GM23338 (cell line): ENCODE results near the gene PRKCH. TPM values are rescaled to one million over a fixed set of nuclear protein-coding genes. Genes with fewer than 3 reads are reported as not detected.

Experiments used
- ATAC-seq: fragments of 200-7000 bp; cut with Tn5 transposase; 3 replicates; pipeline ENCODE4 v1.9.1; 2020
- DNase-seq: peaks from one replicate; pipeline ENCODE4 v3.0.0-alpha.2; 2015; ENCODE audit warnings: low spot score
- H2AFZ ChIP-seq: fragments of 200-600 bp; sonication (generic); 2 replicates; pipeline ENCODE4 v1.8.0; 2016; ENCODE audit warnings: antibody characterized with exemption, mild to moderate bottlenecking, moderate library complexity
- H3F3A ChIP-seq: fragments of 200-600 bp; sonication (generic); replicated peaks from 2 replicates; pipeline ENCODE4 v1.8.0; 2017; ENCODE audit warnings: antibody characterized with exemption, mixed run types, low read depth
- H3K27ac ChIP-seq: fragments of 200-600 bp; sonication (generic); 2 replicates; pipeline ENCODE4 v1.6.1; 2016; ENCODE audit warnings: low read depth
- H3K27me3 ChIP-seq: fragments of 200-600 bp; sonication (generic); 2 replicates; pipeline ENCODE4 v1.8.0; 2016; ENCODE audit warnings: mild to moderate bottlenecking, mixed run types, moderate library complexity; ENCODE audit not compliant: insufficient read depth
- H3K36me3 ChIP-seq: fragments of 200-600 bp; sonication (generic); 2 replicates; pipeline ENCODE4 v1.8.0; 2016; ENCODE audit warnings: mild to moderate bottlenecking; ENCODE audit not compliant: insufficient read depth
- H3K4me1 ChIP-seq: fragments of 200-600 bp; sonication (generic); 2 replicates; pipeline ENCODE4 v1.8.0; 2016; ENCODE audit warnings: mild to moderate bottlenecking, moderate library complexity; ENCODE audit not compliant: insufficient read depth
- H3K4me2 ChIP-seq: fragments of 200-600 bp; sonication (generic); 2 replicates; pipeline ENCODE4 v1.7.1; 2017; ENCODE audit warnings: mixed run types
- H3K4me3 ChIP-seq: fragments of 200-600 bp; sonication (generic); 2 replicates; pipeline ENCODE4 v1.6.1; 2016; ENCODE audit warnings: mixed run types
- H3K79me2 ChIP-seq: fragments of 200-600 bp; sonication (generic); replicated peaks from 2 replicates; pipeline ENCODE4 v1.8.0; 2017; ENCODE audit warnings: mild to moderate bottlenecking; ENCODE audit not compliant: insufficient read depth
- H3K9me2 ChIP-seq: fragments of 200-600 bp; sonication (generic); 2 replicates; pipeline ENCODE4 v1.8.0; 2017; ENCODE audit not compliant: insufficient read depth
- H4K20me1 ChIP-seq: fragments of 200-600 bp; sonication (generic); replicated peaks from 2 replicates; pipeline ENCODE4 v1.8.0; 2017; ENCODE audit warnings: mild to moderate bottlenecking; ENCODE audit not compliant: insufficient read depth
- H3K27ac Mint-ChIP-seq: 2 replicates; pipeline ENCODE4 v1.8.0; 2020; ENCODE audit warnings: inconsistent platforms, mild to moderate bottlenecking, moderate library complexity, mixed read lengths
- H3K27me3 Mint-ChIP-seq: 3 replicates; pipeline ENCODE4 v1.8.0; 2022; ENCODE audit warnings: low read depth, mild to moderate bottlenecking, moderate library complexity, mixed read lengths, inconsistent platforms; ENCODE audit not compliant: insufficient read depth, poor library complexity
- H3K36me3 Mint-ChIP-seq: 3 replicates; pipeline ENCODE4 v1.8.0; 2021; ENCODE audit warnings: low read depth, mild to moderate bottlenecking, inconsistent platforms, moderate library complexity, mixed read lengths
- H3K4me1 Mint-ChIP-seq: 3 replicates; pipeline ENCODE4 v1.8.0; 2020; ENCODE audit warnings: mild to moderate bottlenecking, inconsistent platforms, mixed read lengths
- H3K4me3 Mint-ChIP-seq: 3 replicates; pipeline ENCODE4 v1.8.0; 2021; ENCODE audit warnings: moderate library complexity, mild to moderate bottlenecking, inconsistent platforms, mixed read lengths
- H3K9me3 Mint-ChIP-seq: 3 replicates; pipeline ENCODE4 v1.8.0; 2020; ENCODE audit warnings: moderate library complexity, mild to moderate bottlenecking, inconsistent platforms, mixed read lengths
- CREB1 ChIP-seq: fragments of 250-450 bp; sonication (Bioruptor Pico); IDR thresholded peaks from 2 replicates; pipeline ENCODE4 v1.5.0; 2020; ENCODE audit warnings: low read depth, mild to moderate bottlenecking, moderate library complexity
- EZH2phosphoT487 ChIP-seq: fragments of 200-600 bp; sonication (generic); IDR thresholded peaks from one replicate; pipeline ENCODE4 v1.8.1; 2018; ENCODE audit warnings: antibody characterized with exemption; ENCODE audit not compliant: unreplicated experiment
- NANOG ChIP-seq: IDR thresholded peaks from 2 replicates; pipeline ENCODE4 v1.6.1; 2016; ENCODE audit warnings: antibody characterized with exemption, borderline replicate concordance
- POLR2AphosphoS5 ChIP-seq: IDR thresholded peaks from 2 replicates; pipeline ENCODE4 v1.6.1; 2016; ENCODE audit warnings: antibody characterized with exemption, low read depth
- ZNF114 ChIP-seq: fragments of 250-450 bp; sonication (Bioruptor Pico); IDR thresholded peaks from 2 replicates; pipeline ENCODE4 v1.5.0; 2020; ENCODE audit warnings: mild to moderate bottlenecking, moderate library complexity
- ZNF331 ChIP-seq: fragments of 250-450 bp; sonication (Bioruptor Pico); IDR thresholded peaks from 2 replicates; pipeline ENCODE4 v1.5.0; 2020; ENCODE audit warnings: low read depth, mild to moderate bottlenecking, moderate library complexity
- polyA plus RNA-seq: library from polyadenylated mRNA; unstranded; fragments of >200 nt; fragmentation: Nextera tagmentation; extraction: Ambion mirVana; gene quantifications from 2 replicates; pipeline ENCODE4 v1.2.1, GENCODE V29; 2016
- total RNA-seq: library from RNA; depleted of rRNA; stranded (reverse); fragments of >200 nt; shearing (Covaris generic); gene quantifications from 2 replicates; pipeline ENCODE4 v1.2.3, GENCODE V29; 2014
- TF ChIP-seq, protein P1 (sequence below): IDR thresholded peaks from one replicate; pipeline ENCODE4 v1.6.1; 2018; ENCODE audit warnings: antibody characterized with exemption; ENCODE audit not compliant: unreplicated experiment
- TF ChIP-seq, protein P2 (sequence below): IDR thresholded peaks from 2 replicates; pipeline ENCODE4 v1.6.1; 2016; ENCODE audit warnings: antibody characterized with exemption
- TF ChIP-seq, protein P3 (sequence below): fragments of 250-450 bp; sonication (Bioruptor Pico); IDR thresholded peaks from 2 replicates; pipeline ENCODE4 v1.5.0; 2020; ENCODE audit warnings: mild to moderate bottlenecking, moderate library complexity

PRKCH gene
- total and polyA plus RNA-seq, 2 experiments from 2014 or later: 5.4 to 10.1 TPM

DNA sequence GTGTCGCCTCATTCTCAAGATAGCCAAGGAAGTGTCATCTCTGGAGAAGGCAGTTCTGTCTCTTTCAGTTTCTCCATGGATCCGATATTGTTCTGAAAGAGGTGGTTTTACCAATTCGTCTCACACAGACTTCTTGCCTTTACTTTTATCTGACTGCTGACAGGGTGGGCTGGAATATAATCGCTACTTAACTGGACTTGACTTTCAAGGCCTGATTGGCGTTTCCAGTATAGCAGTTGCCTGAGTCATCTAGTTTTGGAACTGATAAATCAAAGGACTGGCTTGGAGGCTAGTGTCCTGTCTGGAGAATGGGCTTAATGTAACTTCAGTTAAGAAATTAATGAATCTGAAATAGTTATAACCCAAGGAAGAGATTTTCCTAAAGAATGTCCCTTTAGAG is 21.6 kb downstream of the PRKCH start (continued):
- TF ChIP-seq, protein P1, sequence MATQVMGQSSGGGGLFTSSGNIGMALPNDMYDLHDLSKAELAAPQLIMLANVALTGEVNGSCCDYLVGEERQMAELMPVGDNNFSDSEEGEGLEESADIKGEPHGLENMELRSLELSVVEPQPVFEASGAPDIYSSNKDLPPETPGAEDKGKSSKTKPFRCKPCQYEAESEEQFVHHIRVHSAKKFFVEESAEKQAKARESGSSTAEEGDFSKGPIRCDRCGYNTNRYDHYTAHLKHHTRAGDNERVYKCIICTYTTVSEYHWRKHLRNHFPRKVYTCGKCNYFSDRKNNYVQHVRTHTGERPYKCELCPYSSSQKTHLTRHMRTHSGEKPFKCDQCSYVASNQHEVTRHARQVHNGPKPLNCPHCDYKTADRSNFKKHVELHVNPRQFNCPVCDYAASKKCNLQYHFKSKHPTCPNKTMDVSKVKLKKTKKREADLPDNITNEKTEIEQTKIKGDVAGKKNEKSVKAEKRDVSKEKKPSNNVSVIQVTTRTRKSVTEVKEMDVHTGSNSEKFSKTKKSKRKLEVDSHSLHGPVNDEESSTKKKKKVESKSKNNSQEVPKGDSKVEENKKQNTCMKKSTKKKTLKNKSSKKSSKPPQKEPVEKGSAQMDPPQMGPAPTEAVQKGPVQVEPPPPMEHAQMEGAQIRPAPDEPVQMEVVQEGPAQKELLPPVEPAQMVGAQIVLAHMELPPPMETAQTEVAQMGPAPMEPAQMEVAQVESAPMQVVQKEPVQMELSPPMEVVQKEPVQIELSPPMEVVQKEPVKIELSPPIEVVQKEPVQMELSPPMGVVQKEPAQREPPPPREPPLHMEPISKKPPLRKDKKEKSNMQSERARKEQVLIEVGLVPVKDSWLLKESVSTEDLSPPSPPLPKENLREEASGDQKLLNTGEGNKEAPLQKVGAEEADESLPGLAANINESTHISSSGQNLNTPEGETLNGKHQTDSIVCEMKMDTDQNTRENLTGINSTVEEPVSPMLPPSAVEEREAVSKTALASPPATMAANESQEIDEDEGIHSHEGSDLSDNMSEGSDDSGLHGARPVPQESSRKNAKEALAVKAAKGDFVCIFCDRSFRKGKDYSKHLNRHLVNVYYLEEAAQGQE: no peak
- TF ChIP-seq POLR2AphosphoS5 (no peak), NANOG (no peak), CREB1 (CRISPR knock-in tag) (no peak), EZH2phosphoT487 (no peak), ZNF114 (CRISPR knock-in tag) (no peak)
- TF ChIP-seq, protein P2, sequence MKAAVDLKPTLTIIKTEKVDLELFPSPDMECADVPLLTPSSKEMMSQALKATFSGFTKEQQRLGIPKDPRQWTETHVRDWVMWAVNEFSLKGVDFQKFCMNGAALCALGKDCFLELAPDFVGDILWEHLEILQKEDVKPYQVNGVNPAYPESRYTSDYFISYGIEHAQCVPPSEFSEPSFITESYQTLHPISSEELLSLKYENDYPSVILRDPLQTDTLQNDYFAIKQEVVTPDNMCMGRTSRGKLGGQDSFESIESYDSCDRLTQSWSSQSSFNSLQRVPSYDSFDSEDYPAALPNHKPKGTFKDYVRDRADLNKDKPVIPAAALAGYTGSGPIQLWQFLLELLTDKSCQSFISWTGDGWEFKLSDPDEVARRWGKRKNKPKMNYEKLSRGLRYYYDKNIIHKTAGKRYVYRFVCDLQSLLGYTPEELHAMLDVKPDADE: no peak

DNA sequence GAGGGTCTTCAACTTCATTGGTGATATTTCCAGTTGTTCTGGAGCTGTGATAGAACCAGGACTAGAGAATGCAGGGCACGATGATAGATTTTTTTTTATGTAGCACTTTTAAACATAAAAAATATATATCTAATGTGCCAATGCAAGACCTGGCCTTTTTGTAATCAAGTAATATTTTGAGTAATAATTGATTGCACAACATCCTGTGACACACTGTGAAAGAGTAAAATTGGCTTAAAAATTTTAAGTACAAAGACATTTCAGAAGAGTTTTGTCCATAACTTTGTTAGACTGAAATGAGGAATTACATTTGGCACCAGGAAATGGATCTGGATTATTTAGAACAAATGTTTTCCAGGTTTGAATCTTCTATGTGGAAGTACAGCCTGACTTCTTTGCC is 22.1 kb downstream of the PRKCH start:
- Histone ChIP-seq H3K9me2 (no peaks in the 10 kb centered on the region), H2AFZ (no peak overlapping the region), H3K4me3 (no peak overlapping the region), H3K27me3 (no peaks in the 10 kb centered on the region), H3F3A (no peaks in the 10 kb centered on the region), H4K20me1 (no peaks in the 10 kb centered on the region), H3K36me3 (no peaks in the 10 kb centered on the region), H3K27ac (no peak overlapping the region), H3K4me1 (no peaks in the 10 kb centered on the region), H3K79me2 (no peaks in the 10 kb centered on the region), H3K4me2 (no peak overlapping the region)
- DNase-seq (no peak), ATAC-seq (no peak)
- Mint-ChIP-seq H3K4me1 (peaks cover 2% of the 10 kb centered on the region; the same call in 1 of the 3 replicates), H3K9me3 (no peaks in the 10 kb centered on the region), H3K27me3 (no peaks in the 10 kb centered on the region), H3K36me3 (no peaks in the 10 kb centered on the region), H3K4me3 (no peak overlapping the region), H3K27ac (no peak overlapping the region)
- TF ChIP-seq, protein P2: no peak
- TF ChIP-seq CREB1 (CRISPR knock-in tag) (no peak), ZNF331 (CRISPR knock-in tag) (no peak), EZH2phosphoT487 (no peak)
- TF ChIP-seq, protein P3, sequence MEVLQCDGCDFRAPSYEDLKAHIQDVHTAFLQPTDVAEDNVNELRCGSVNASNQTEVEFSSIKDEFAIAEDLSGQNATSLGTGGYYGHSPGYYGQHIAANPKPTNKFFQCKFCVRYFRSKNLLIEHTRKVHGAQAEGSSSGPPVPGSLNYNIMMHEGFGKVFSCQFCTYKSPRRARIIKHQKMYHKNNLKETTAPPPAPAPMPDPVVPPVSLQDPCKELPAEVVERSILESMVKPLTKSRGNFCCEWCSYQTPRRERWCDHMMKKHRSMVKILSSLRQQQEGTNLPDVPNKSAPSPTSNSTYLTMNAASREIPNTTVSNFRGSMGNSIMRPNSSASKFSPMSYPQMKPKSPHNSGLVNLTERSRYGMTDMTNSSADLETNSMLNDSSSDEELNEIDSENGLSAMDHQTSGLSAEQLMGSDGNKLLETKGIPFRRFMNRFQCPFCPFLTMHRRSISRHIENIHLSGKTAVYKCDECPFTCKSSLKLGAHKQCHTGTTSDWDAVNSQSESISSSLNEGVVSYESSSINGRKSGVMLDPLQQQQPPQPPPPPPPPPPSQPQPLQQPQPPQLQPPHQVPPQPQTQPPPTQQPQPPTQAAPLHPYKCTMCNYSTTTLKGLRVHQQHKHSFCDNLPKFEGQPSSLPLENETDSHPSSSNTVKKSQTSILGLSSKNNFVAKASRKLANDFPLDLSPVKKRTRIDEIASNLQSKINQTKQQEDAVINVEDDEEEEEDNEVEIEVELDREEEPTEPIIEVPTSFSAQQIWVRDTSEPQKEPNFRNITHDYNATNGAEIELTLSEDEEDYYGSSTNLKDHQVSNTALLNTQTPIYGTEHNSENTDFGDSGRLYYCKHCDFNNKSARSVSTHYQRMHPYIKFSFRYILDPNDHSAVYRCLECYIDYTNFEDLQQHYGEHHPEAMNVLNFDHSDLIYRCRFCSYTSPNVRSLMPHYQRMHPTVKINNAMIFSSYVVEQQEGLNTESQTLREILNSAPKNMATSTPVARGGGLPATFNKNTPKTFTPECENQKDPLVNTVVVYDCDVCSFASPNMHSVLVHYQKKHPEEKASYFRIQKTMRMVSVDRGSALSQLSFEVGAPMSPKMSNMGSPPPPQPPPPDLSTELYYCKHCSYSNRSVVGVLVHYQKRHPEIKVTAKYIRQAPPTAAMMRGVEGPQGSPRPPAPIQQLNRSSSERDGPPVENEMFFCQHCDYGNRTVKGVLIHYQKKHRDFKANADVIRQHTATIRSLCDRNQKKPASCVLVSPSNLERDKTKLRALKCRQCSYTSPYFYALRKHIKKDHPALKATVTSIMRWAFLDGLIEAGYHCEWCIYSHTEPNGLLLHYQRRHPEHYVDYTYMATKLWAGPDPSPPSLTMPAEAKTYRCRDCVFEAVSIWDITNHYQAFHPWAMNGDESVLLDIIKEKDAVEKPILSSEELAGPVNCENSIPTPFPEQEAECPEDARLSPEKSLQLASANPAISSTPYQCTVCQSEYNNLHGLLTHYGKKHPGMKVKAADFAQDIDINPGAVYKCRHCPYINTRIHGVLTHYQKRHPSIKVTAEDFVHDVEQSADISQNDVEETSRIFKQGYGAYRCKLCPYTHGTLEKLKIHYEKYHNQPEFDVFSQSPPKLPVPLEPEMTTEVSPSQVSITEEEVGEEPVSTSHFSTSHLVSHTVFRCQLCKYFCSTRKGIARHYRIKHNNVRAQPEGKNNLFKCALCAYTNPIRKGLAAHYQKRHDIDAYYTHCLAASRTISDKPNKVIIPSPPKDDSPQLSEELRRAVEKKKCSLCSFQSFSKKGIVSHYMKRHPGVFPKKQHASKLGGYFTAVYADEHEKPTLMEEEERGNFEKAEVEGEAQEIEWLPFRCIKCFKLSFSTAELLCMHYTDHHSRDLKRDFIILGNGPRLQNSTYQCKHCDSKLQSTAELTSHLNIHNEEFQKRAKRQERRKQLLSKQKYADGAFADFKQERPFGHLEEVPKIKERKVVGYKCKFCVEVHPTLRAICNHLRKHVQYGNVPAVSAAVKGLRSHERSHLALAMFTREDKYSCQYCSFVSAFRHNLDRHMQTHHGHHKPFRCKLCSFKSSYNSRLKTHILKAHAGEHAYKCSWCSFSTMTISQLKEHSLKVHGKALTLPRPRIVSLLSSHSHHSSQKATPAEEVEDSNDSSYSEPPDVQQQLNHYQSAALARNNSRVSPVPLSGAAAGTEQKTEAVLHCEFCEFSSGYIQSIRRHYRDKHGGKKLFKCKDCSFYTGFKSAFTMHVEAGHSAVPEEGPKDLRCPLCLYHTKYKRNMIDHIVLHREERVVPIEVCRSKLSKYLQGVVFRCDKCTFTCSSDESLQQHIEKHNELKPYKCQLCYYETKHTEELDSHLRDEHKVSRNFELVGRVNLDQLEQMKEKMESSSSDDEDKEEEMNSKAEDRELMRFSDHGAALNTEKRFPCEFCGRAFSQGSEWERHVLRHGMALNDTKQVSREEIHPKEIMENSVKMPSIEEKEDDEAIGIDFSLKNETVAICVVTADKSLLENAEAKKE (CRISPR knock-in tag): no peak
